ENCODE results near the gene NDUFA8. TPM values are rescaled to one million over a fixed set of nuclear protein-coding genes. Genes with fewer than 3 reads are reported as not detected.

NDUFA8 gene
- total and polyA plus RNA-seq, 10 of the 15 experiments (the other 5 are each of a cell fraction or from before 2014, with no cell fraction given) = 44.9 to 159 (median 90.8) TPM

- in situ Hi-C loops (cut with MboI) = no loop called here
- DNase-seq (ENCODE audit: low read depth, low spot score) (no peak), FAIRE-seq (no peak), ATAC-seq (no peak)
- CTCF ChIA-PET = interaction anchor here (1.5 kb wide), 1 partner anchor 69 kb away, joined by 4 read pairs; no protein-coding TSS in a partner anchor
- no peaks in the 10 kb centered on the region for H4K20me1 ChIP-seq (ENCODE audit: control insufficient read depth, insufficient read depth)
- no peaks in the 10 kb centered on the region for H3K9me3 ChIP-seq (replicated peaks; ENCODE audit: control insufficient read depth, insufficient read depth, low read length)
- no TSS peak for BruUV-seq (replicated peaks)
- RAD21 ChIA-PET (ENCODE audit: unreplicated experiment) = no interaction called here
- H3K9ac ChIP-seq (ENCODE audit: control insufficient read depth, insufficient read depth, low read length) = no peak overlapping the region
- H3K4me1 ChIP-seq (ENCODE audit: control insufficient read depth, insufficient read depth, low read length) = no peaks in the 10 kb centered on the region
- H3K4me3 ChIP-seq = no peak overlapping the region
- no peaks in the 10 kb centered on the region for H3K79me2 ChIP-seq (ENCODE audit: control insufficient read depth, insufficient read depth, low read length)
- H2AFZ ChIP-seq (ENCODE audit: control insufficient read depth, low read depth, low read length) = no peak overlapping the region
- TF ChIP-seq KDM1A (IDR thresholded peaks at IDR 0.05; ENCODE audit: borderline replicate concordance) (no peak), FOXM1 (IDR thresholded peaks at IDR 0.05; ENCODE audit: low read depth, low read length) (no peak), NR2C1 (IDR thresholded peaks at IDR 0.05) (no peak), CBFB (IDR thresholded peaks at IDR 0.05; ENCODE audit: low read depth) (no peak), SMAD1 (IDR thresholded peaks at IDR 0.05; ENCODE audit: low read depth, partially characterized antibody) (no peak)
- TF ChIP-seq, protein P1, sequence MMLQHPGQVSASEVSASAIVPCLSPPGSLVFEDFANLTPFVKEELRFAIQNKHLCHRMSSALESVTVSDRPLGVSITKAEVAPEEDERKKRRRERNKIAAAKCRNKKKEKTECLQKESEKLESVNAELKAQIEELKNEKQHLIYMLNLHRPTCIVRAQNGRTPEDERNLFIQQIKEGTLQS (IDR thresholded peaks at IDR 0.05; ENCODE audit: borderline replicate concordance, extremely low read depth, low read depth, low read length) = no peak
- peaks cover 2 to 6% of the 10 kb centered on the region in 2 experiments; a peak in 3 of 4 replicates for H3K27me3 ChIP-seq (replicated peaks in 1 of 2; ENCODE audit: control insufficient read depth in 2 of 2, insufficient read depth in 2 of 2, low read length in 1 of 2)
- H3K4me2 ChIP-seq (ENCODE audit: control insufficient read depth, insufficient read depth) = no peak overlapping the region
- WGBS (ENCODE audit: insufficient coverage, insufficient replicate concordance, low lambda C conversion rate, missing lambda C conversion rate) = 11% methylated on average over 3 of the region's 3 CpGs
- no peaks in the 10 kb centered on the region for H3K36me3 ChIP-seq (ENCODE audit: control insufficient read depth in 2 of 2, insufficient read depth in 2 of 2, low read length in 1 of 2)
- intact Hi-C loops (cut with micrococcal nuclease; ENCODE audit: unreplicated experiment) = no loop called here
- POLR2A ChIA-PET = no interaction called here
- SMC1A ChIA-PET (ENCODE audit: uncharacterized antibody, unreplicated experiment) = interaction anchor here (0.6 kb wide), 1 partner anchor 663 kb away, joined by 3 read pairs; no protein-coding TSS in a partner anchor
- H3K27ac ChIP-seq (ENCODE audit: control insufficient read depth, insufficient read depth) = no peak overlapping the region
These were observed 8.8 kb upstream of the NDUFA8 start for GRCh38 chr9:122168356-122168755.

DNA sequence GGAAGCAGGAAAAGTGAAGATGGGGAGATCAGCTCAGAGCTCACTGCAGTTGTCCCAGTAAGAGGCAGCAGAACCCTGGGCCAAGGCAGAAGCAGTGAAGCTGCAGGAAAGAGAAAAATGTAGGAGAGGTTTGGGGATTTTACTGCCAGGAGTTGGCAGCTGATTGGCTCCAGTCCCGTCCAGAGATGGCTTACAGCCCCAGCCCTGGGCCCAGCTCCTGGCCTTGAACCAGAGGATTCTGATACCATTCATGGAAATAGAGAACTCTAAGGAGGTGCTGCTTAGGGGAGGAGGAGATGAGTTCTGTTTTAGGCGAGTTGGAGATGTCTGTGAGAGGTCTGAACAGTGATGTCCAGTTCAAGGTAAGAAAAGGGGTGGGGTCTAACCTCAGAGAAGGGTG lies 4.7 kb upstream of the NDUFA8 start:
- ChIA-PET CTCF (interaction anchor here (1.6 kb wide), 1 partner anchor 65 kb away, joined by 3 read pairs; no protein-coding TSS in a partner anchor), RAD21 (ENCODE audit: unreplicated experiment) (interaction anchor here (1.2 kb wide), 1 partner anchor 66 kb away, joined by 3 read pairs; no protein-coding TSS in a partner anchor), POLR2A (no interaction called here), SMC1A (ENCODE audit: uncharacterized antibody, unreplicated experiment) (no interaction called here)
- Histone ChIP-seq H3K4me2 (ENCODE audit: control insufficient read depth, insufficient read depth) (no peak overlapping the region), H3K4me1 (ENCODE audit: control insufficient read depth, insufficient read depth, low read length) (no peaks in the 10 kb centered on the region), H2AFZ (ENCODE audit: control insufficient read depth, low read depth, low read length) (no peak overlapping the region), H3K79me2 (ENCODE audit: control insufficient read depth, insufficient read depth, low read length) (peaks cover 3% of the 10 kb centered on the region), H3K36me3 (ENCODE audit: control insufficient read depth in 2 of 2, insufficient read depth in 2 of 2, low read length in 1 of 2) (no peaks in the 10 kb centered on the region), H4K20me1 (ENCODE audit: control insufficient read depth, insufficient read depth) (no peaks in the 10 kb centered on the region), H3K27ac (ENCODE audit: control insufficient read depth, insufficient read depth) (no peak overlapping the region), H3K4me3 (no peak overlapping the region), H3K27me3 (replicated peaks in 1 of 2; ENCODE audit: control insufficient read depth in 2 of 2, insufficient read depth in 2 of 2, low read length in 1 of 2) (peaks cover 2 to 8% of the 10 kb centered on the region in 2 experiments; a peak in 3 of 4 replicates), H3K9ac (ENCODE audit: control insufficient read depth, insufficient read depth, low read length) (no peak overlapping the region), H3K9me3 (replicated peaks; ENCODE audit: control insufficient read depth, insufficient read depth, low read length) (no peaks in the 10 kb centered on the region; the same call in 1 of the 3 replicates)
- FAIRE-seq (no peak), DNase-seq (ENCODE audit: low read depth, low spot score) (no peak), ATAC-seq (no peak)
- 0% methylated on average over 2 of the region's 2 CpGs for WGBS (ENCODE audit: insufficient coverage, insufficient replicate concordance, low lambda C conversion rate, missing lambda C conversion rate)
- in situ Hi-C loops (cut with MboI) = no loop called here
- TF ChIP-seq SUPT20H (IDR thresholded peaks at IDR 0.05; ENCODE audit: borderline replicate concordance, control insufficient read depth, low read depth, low read length) = no peak
- no peak for TF ChIP-seq CREM (IDR thresholded peaks at IDR 0.05; ENCODE audit: low read depth)
- no peak for TF ChIP-seq SP1 (IDR thresholded peaks at IDR 0.05; ENCODE audit: low read depth, low read length)
- TF ChIP-seq, protein P2, sequence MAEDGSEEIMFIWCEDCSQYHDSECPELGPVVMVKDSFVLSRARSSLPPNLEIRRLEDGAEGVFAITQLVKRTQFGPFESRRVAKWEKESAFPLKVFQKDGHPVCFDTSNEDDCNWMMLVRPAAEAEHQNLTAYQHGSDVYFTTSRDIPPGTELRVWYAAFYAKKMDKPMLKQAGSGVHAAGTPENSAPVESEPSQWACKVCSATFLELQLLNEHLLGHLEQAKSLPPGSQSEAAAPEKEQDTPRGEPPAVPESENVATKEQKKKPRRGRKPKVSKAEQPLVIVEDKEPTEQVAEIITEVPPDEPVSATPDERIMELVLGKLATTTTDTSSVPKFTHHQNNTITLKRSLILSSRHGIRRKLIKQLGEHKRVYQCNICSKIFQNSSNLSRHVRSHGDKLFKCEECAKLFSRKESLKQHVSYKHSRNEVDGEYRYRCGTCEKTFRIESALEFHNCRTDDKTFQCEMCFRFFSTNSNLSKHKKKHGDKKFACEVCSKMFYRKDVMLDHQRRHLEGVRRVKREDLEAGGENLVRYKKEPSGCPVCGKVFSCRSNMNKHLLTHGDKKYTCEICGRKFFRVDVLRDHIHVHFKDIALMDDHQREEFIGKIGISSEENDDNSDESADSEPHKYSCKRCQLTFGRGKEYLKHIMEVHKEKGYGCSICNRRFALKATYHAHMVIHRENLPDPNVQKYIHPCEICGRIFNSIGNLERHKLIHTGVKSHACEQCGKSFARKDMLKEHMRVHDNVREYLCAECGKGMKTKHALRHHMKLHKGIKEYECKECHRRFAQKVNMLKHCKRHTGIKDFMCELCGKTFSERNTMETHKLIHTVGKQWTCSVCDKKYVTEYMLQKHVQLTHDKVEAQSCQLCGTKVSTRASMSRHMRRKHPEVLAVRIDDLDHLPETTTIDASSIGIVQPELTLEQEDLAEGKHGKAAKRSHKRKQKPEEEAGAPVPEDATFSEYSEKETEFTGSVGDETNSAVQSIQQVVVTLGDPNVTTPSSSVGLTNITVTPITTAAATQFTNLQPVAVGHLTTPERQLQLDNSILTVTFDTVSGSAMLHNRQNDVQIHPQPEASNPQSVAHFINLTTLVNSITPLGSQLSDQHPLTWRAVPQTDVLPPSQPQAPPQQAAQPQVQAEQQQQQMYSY (CRISPR knock-in tag; IDR thresholded peaks at IDR 0.05) = no peak
- TF ChIP-seq RB1 (IDR thresholded peaks at IDR 0.05; ENCODE audit: borderline replicate concordance) = no peak
- no peak for TF ChIP-seq SREBF1 (IDR thresholded peaks at IDR 0.05; ENCODE audit: low read length)
- TF ChIP-seq FOS (IDR thresholded peaks at IDR 0.05; ENCODE audit: borderline replicate concordance, extremely low read depth, insufficient read length) = no peak
- BruUV-seq (replicated peaks) = no TSS peak
- intact Hi-C loops (cut with micrococcal nuclease; ENCODE audit: unreplicated experiment) = no loop called here

All from GM12878 (cell line).